Neural cell (in vitro differentiated cells): ENCODE results near the gene PPFIA3.

Source experiments
- EZH2 ChIP-seq: fragments of 200-600, 300-800 bp; shearing (Covaris generic), sonication (generic); IDR thresholded peaks from 2 replicates; pipeline ENCODE4 v1.6.1; 2014; ENCODE audit warnings: antibody characterized with exemption, low read length, borderline replicate concordance, mild to moderate bottlenecking; ENCODE audit not compliant: insufficient read depth, poor library complexity, severe bottlenecking
- POLR2AphosphoS5 ChIP-seq: IDR thresholded peaks from 2 replicates; pipeline ENCODE4 v1.6.1; 2012
- TAF1 ChIP-seq: IDR thresholded peaks from 2 replicates; pipeline ENCODE4 v1.6.1; 2012; ENCODE audit warnings: low read depth
- TF ChIP-seq, protein P1 (sequence below): fragments of 450-650 bp; IDR thresholded peaks from 2 replicates; pipeline ENCODE4 v1.5.1; 2014; ENCODE audit warnings: antibody characterized with exemption, mild to moderate bottlenecking, moderate library complexity; ENCODE audit not compliant: poor library complexity, severe bottlenecking

DNA sequence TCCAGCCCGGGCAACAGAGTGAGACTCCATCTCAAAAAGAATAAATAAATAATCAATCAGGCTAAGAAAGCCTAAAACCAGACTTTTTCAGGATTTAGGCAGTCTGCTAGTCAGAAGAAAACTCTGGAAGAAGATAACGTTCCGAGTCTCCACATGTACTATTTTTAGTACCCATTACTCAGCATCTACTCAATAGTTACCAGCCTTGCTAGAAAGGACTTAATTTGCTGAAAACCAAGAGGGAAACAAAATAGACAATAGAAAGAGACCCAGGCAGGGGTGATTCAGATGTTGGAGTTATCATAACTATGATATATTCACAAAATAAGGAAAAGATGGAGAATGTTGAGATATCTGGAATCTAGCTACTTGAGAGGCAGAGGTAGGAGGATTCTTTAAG, 8.8 kb upstream of the PPFIA3 start:
- TF ChIP-seq, protein P1, sequence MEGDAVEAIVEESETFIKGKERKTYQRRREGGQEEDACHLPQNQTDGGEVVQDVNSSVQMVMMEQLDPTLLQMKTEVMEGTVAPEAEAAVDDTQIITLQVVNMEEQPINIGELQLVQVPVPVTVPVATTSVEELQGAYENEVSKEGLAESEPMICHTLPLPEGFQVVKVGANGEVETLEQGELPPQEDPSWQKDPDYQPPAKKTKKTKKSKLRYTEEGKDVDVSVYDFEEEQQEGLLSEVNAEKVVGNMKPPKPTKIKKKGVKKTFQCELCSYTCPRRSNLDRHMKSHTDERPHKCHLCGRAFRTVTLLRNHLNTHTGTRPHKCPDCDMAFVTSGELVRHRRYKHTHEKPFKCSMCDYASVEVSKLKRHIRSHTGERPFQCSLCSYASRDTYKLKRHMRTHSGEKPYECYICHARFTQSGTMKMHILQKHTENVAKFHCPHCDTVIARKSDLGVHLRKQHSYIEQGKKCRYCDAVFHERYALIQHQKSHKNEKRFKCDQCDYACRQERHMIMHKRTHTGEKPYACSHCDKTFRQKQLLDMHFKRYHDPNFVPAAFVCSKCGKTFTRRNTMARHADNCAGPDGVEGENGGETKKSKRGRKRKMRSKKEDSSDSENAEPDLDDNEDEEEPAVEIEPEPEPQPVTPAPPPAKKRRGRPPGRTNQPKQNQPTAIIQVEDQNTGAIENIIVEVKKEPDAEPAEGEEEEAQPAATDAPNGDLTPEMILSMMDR: no peak
- TF ChIP-seq TAF1 (no peak), POLR2AphosphoS5 (no peak), EZH2 (no peak)
